Stimulated activated CD4-positive, alpha-beta T cell treated with anti-CD3 and anti-CD28 coated beads, Interleukin-1b, Interleukin-23, amount 100 ng/mL, for 1 hour (primary cell): Measurements from ENCODE around the gene HECW1.
A peak's percentile ranks its signal among the peaks of the same experiment; 100 is the strongest.
"Not testable (repeated sequence)": the region's sequence is repeated elsewhere in the genome, so short reads cannot be mapped to it uniquely, and the experiment has no call there.

ENCODE experiments used
- DNase-seq, 2 donors: peaks; one replicate each; pipeline ENCODE4 v3.0.0-alpha.2; 2020; ENCODE audit warnings: low read depth in 2 of 2

HECW1 gene

GRCh38 chr7:43573832-43574231 is 461.4 kb downstream of the HECW1 start:
- DNase-seq = not testable (repeated sequence)

- DNase-seq = no peak
Measured at GRCh38 chr7:43575506-43575905, 463.1 kb downstream of the HECW1 start.

- no peak for DNase-seq
Measured at GRCh38 chr7:43576241-43576640, 463.8 kb downstream of the HECW1 start.

- no peak for DNase-seq
Measured at GRCh38 chr7:43577485-43577951, 465.1 kb downstream of the HECW1 start.

GRCh38 chr7:43582503-43583423 is 470.3 kb downstream of the HECW1 start, which contains the start of gene STK17A:
Gene STK17A, plus strand, starts transcription at chr7:43583108. Its CDS starts 136 bp downstream, at chr7:43583244.
- DNase-seq = peak; percentile 85 to 90

- peak; percentile 16 to 32 for DNase-seq
Measured at GRCh38 chr7:43583424-43584194, 471.2 kb downstream of the HECW1 start.

- DNase-seq = no peak
Measured at GRCh38 chr7:43584195-43584586, 471.7 kb downstream of the HECW1 start.

- DNase-seq = not testable (repeated sequence)
Measured at GRCh38 chr7:43584733-43585132, 472.3 kb downstream of the HECW1 start.

- no peak for DNase-seq
Measured at GRCh38 chr7:43585562-43585961, 473.1 kb downstream of the HECW1 start.

GRCh38 chr7:43586251-43586900 is 473.9 kb downstream of the HECW1 start:
- DNase-seq = no peak

GRCh38 chr7:43588477-43589132 is 476.2 kb downstream of the HECW1 start:
- no peak for DNase-seq

- DNase-seq = no peak
Measured at GRCh38 chr7:43589133-43589478, 476.7 kb downstream of the HECW1 start.

GRCh38 chr7:43589728-43590127 is 477.3 kb downstream of the HECW1 start:
- no peak for DNase-seq

- DNase-seq = no peak
Measured at GRCh38 chr7:43590862-43591557, 478.6 kb downstream of the HECW1 start.

GRCh38 chr7:43591558-43592180 is 479.2 kb downstream of the HECW1 start:
- DNase-seq = no peak

- no peak for DNase-seq
Measured at GRCh38 chr7:43592326-43592725, 479.9 kb downstream of the HECW1 start.

- DNase-seq = no peak
Measured at GRCh38 chr7:43593010-43593409, 480.6 kb downstream of the HECW1 start.

- no peak for DNase-seq
Measured at GRCh38 chr7:43594020-43594419, 481.6 kb downstream of the HECW1 start.

GRCh38 chr7:43596426-43596825 is 484.0 kb downstream of the HECW1 start:
- not testable (repeated sequence) for DNase-seq

- no peak for DNase-seq
Measured at GRCh38 chr7:43600056-43600455, 487.6 kb downstream of the HECW1 start.
